ENCODE data around the gene LGALS9.
"Not testable (repeated sequence)": the region's sequence is repeated elsewhere in the genome, so short reads cannot be mapped to it uniquely, and the experiment has no call there.

GRCh38 chr17:27637818-27638217 lies 6.8 kb downstream of the LGALS9 start:
- TF ChIP-seq CTCF (IDR thresholded peaks at IDR 0.05 in 2 of 3, conservative IDR thresholded peaks at IDR 0.05 in 1 of 3; ENCODE audit: insufficient read depth in 2 of 3, low read depth in 1 of 3, low read length in 3 of 3); MAX (CRISPR knock-in tag; IDR thresholded peaks at IDR 0.05); TCF7L2 (IDR thresholded peaks at IDR 0.05; ENCODE audit: low read depth, low read length); ZFP1 (CRISPR knock-in tag; IDR thresholded peaks at IDR 0.05); SP1 (CRISPR knock-in tag; IDR thresholded peaks at IDR 0.05); POLR2A (conservative IDR thresholded peaks at IDR 0.05); RFX5 (IDR thresholded peaks at IDR 0.05; ENCODE audit: low read depth, low read length); CREB1 (IDR thresholded peaks at IDR 0.05); CREB1 (CRISPR knock-in tag; IDR thresholded peaks at IDR 0.05); EP400 (IDR thresholded peaks at IDR 0.05); NFATC3 (IDR thresholded peaks at IDR 0.05); MEIS2 (IDR thresholded peaks at IDR 0.05; ENCODE audit: partially characterized antibody): not testable (repeated sequence)
- TF ChIP-seq, protein P1, sequence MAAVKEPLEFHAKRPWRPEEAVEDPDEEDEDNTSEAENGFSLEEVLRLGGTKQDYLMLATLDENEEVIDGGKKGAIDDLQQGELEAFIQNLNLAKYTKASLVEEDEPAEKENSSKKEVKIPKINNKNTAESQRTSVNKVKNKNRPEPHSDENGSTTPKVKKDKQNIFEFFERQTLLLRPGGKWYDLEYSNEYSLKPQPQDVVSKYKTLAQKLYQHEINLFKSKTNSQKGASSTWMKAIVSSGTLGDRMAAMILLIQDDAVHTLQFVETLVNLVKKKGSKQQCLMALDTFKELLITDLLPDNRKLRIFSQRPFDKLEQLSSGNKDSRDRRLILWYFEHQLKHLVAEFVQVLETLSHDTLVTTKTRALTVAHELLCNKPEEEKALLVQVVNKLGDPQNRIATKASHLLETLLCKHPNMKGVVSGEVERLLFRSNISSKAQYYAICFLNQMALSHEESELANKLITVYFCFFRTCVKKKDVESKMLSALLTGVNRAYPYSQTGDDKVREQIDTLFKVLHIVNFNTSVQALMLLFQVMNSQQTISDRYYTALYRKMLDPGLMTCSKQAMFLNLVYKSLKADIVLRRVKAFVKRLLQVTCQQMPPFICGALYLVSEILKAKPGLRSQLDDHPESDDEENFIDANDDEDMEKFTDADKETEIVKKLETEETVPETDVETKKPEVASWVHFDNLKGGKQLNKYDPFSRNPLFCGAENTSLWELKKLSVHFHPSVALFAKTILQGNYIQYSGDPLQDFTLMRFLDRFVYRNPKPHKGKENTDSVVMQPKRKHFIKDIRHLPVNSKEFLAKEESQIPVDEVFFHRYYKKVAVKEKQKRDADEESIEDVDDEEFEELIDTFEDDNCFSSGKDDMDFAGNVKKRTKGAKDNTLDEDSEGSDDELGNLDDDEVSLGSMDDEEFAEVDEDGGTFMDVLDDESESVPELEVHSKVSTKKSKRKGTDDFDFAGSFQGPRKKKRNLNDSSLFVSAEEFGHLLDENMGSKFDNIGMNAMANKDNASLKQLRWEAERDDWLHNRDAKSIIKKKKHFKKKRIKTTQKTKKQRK (IDR thresholded peaks at IDR 0.05; ENCODE audit: borderline replicate concordance, low read depth, low read length): not testable (repeated sequence)
